AG10803 (cell line): ENCODE measurements around the gene SNX21.
A peak's percentile ranks its signal among the peaks of the same experiment; 100 is the strongest.

Experiments
- DNase-seq: peaks from one replicate; pipeline ENCODE4 v3.0.0; 2010; ENCODE audit warnings: low read depth
- H3K4me3 ChIP-seq: 2 replicates; pipeline ENCODE4 v1.5.1; 2011; ENCODE audit warnings: mild to moderate bottlenecking, low read length, control low read depth
- TF ChIP-seq, protein P1 (sequence below): conservative IDR thresholded peaks from 2 replicates; pipeline ENCODE4 v1.5.1; 2011; ENCODE audit warnings: mild to moderate bottlenecking, low read length, control low read depth, inconsistent platforms

The SNX21 gene

DNA sequence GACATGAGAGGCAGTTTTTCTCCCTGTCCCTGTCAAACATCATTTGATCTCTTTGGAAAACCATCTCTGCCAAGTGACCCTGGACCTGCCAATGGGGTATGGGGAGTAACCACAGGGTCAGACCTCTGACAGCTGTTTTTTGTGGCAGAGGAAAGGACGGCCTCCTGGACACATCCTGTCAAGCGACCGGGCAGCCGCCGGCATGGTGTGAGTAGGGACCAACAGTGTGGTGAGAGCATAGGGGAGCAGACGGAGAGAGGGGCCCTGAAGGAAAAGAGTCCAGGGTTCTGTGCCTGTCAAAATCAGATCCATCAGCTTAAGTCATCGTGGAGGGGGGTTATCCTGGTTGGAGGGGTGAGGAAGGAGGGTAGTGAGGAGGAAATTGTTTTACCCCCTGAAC, 31.7 kb upstream of the SNX21 start:
- H3K4me3 ChIP-seq, result no peak overlapping the region
- TF ChIP-seq, protein P1, sequence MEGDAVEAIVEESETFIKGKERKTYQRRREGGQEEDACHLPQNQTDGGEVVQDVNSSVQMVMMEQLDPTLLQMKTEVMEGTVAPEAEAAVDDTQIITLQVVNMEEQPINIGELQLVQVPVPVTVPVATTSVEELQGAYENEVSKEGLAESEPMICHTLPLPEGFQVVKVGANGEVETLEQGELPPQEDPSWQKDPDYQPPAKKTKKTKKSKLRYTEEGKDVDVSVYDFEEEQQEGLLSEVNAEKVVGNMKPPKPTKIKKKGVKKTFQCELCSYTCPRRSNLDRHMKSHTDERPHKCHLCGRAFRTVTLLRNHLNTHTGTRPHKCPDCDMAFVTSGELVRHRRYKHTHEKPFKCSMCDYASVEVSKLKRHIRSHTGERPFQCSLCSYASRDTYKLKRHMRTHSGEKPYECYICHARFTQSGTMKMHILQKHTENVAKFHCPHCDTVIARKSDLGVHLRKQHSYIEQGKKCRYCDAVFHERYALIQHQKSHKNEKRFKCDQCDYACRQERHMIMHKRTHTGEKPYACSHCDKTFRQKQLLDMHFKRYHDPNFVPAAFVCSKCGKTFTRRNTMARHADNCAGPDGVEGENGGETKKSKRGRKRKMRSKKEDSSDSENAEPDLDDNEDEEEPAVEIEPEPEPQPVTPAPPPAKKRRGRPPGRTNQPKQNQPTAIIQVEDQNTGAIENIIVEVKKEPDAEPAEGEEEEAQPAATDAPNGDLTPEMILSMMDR, result no peak
- no peak for DNase-seq

DNA sequence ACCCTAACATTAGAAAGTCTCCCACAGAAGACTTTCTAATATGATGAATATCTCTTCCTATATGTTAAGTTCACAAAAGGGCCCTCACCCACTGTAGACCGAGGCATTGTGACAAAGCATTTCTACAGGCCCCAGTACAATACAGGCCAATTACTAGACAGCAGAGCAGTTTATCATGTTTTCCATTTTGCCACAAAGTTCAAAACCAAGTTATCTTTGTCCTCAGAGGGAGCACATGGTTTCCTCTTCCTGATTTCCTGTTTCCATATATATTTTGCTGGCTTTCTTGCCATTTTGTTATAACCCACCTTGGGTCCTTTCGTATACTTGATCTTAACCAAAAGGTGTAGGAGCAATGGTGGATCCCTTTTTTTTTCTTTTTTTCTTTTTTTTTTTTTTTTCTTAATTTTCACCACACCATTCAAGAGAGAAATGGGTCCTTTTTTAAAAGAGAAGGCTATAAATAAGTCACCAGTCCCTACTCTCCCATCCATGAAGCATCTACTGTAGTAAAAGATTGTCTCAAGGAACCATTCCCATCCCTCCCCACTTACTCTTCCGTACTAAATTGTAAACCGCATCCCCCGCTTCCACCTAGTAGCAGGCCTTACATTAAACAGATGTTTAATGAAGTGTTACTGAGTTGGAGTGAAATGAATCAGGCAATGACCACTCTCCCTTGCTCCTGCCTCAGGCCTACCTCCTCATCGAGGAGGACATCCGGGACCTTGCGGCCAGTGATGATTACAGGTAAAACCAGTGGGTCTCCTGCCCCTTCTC, 23.2 kb upstream of the SNX21 start:
- H3K4me3 ChIP-seq, result no peak overlapping the region
- DNase-seq, result no peak
- TF ChIP-seq, protein P1, result no peak

DNA sequence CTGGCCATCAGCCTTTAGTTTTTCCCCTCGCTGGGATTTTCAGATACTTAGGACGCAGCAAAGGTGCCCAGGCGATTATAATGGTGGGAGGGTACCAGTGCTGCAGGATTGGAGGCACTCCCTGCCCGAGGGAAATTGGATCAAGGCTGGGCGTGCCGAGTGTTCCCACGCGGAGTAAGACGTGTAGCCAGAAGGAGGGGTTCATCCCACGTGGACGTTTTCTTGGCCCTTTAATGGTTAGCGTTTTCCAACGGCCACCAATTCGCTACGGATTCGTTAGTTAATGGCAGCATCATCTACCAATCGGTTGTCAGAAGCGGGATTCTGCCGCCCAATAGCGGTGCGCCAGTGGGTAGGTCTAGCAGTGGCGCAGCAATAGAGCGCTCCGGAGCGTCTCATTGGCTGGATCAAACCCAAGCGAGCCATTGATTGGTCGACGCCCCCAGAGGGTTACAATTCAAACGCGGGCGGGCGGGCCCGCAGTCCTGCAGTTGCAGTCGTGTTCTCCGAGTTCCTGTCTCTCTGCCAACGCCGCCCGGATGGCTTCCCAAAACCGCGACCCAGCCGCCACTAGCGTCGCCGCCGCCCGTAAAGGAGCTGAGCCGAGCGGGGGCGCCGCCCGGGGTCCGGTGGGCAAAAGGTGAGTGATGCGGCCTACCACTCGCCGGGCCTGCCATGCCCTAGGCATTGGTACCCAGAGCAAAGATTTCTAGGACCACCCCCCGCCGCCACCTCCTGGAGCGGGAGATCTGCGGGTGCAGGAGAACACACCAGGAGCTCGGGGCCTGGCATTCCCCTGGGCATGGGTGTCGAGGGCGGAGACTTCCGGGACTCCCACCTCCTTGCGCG, 21.2 kb upstream of the SNX21 start, which contains the start of gene UBE2C:
Gene UBE2C (plus strand): TSS at position 488 of the 849 bp plus-strand sequence. CDS start 52 bp downstream, at position 540.
- DNase-seq, result peak; percentile 100
- peak within 1 kb of the TSS; percentile 68 for H3K4me3 ChIP-seq
- TF ChIP-seq, protein P1, result no peak

DNA sequence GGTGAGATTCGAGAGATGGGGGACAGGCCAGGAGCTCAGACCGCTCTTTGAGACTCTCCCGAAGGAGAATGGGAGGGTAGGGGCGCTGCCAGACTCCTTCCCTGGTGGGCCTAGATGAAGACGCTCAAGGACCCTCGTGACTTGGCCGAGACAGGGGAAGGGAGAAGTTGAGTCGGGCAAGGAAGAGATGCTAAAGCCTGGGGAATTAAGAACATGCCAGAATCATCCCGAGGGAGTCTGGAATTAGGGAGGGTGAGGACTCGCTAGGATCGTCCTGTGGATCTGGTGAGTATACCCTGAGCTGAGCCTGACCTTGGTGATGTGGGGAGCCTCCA, 20.6 kb upstream of the SNX21 start:
- H3K4me3 ChIP-seq, result peak overlapping the region; percentile 68
- TF ChIP-seq, protein P1, result no peak
- no peak for DNase-seq

DNA sequence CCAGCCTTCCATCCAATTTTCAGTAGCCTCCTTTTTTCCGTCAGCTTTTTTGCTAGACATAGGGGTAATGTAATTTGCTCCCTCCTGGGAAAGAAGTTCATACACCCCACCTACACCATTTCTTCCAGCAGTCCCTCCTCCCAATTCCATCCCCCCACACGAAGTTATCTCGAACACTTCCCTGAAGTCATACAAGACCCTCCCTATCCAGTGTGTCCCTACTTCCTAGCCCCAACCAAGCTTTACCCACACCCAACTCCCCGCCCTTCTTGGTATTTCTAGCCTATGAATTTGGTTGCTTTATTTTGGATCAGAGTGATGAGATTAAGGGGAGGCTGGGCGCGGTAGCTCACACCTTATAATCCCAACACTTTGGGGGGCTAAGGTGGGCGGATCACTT, 20.1 kb upstream of the SNX21 start:
- DNase-seq, result no peak
- TF ChIP-seq, protein P1, result no peak
- H3K4me3 ChIP-seq, result peak overlapping the region; percentile 68

DNA sequence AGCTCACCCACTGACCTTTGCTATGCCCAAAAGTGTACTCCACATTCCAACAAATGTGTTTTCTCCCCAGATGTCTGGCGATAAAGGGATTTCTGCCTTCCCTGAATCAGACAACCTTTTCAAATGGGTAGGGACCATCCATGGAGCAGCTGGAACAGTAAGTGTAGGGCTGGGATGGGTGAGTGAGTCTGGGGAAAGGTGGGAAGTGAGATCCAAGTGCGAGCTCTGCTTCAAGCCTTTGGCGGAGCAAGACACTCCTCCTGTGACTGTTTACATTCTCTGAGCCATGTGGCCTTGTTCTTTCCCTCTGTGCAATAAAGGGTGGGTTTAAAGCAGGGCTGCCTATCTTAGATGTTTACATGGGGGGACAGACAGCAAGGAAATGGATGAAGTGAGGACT, 19.3 kb upstream of the SNX21 start:
- H3K4me3 ChIP-seq, result no peak overlapping the region; the same call in 1 of the 2 replicates
- TF ChIP-seq, protein P1, result no peak
- no peak for DNase-seq
